ENCODE data around the gene UBN1.

Gene UBN1

GRCh38 chr16:4825196-4825595 lies 22.1 kb upstream of the UBN1 start:
- no peak for TF ChIP-seq CTCF (IDR thresholded peaks at IDR 0.05; ENCODE audit: low read depth, low read length)
- no peak overlapping the region for H3K4me3 ChIP-seq (ENCODE audit: low read depth, low read length)

GRCh38 chr16:4826526-4826925 lies 20.8 kb upstream of the UBN1 start:
- no peak for TF ChIP-seq CTCF (IDR thresholded peaks at IDR 0.05; ENCODE audit: low read depth, low read length)

GRCh38 chr16:4826980-4827379 lies 20.3 kb upstream of the UBN1 start:
- H3K4me3 ChIP-seq (ENCODE audit: low read depth, low read length) = no peak overlapping the region
- TF ChIP-seq CTCF (IDR thresholded peaks at IDR 0.05; ENCODE audit: low read depth, low read length) = no peak

More at GRCh38 chr16:4826526-4826925, 20.8 kb upstream of the UBN1 start:
- no peak overlapping the region for H3K4me3 ChIP-seq (ENCODE audit: low read depth, low read length)

- H3K4me3 ChIP-seq (ENCODE audit: low read depth, low read length) = no peak overlapping the region
- no peak for TF ChIP-seq CTCF (IDR thresholded peaks at IDR 0.05; ENCODE audit: low read depth, low read length)
These were observed 18.5 kb upstream of the UBN1 start for GRCh38 chr16:4828567-4829321.

- no peak overlapping the region for H3K4me3 ChIP-seq (ENCODE audit: low read depth, low read length)
- no peak for TF ChIP-seq CTCF (IDR thresholded peaks at IDR 0.05; ENCODE audit: low read depth, low read length)
These were observed 16.9 kb upstream of the UBN1 start for GRCh38 chr16:4830408-4830807.

GRCh38 chr16:4831616-4832015 lies 15.7 kb upstream of the UBN1 start:
- H3K4me3 ChIP-seq (ENCODE audit: low read depth, low read length) = no peak overlapping the region
- TF ChIP-seq CTCF (IDR thresholded peaks at IDR 0.05; ENCODE audit: low read depth, low read length) = no peak

- H3K4me3 ChIP-seq (ENCODE audit: low read depth, low read length) = no peak overlapping the region
These were observed 14.5 kb upstream of the UBN1 start for GRCh38 chr16:4832698-4833343.

More at GRCh38 chr16:4832698-4833343, 14.5 kb upstream of the UBN1 start:
- TF ChIP-seq CTCF (IDR thresholded peaks at IDR 0.05; ENCODE audit: low read depth, low read length) = no peak

Data from WI38 (cell line).